GM19452 (cell line): ENCODE measurements around the gene PLXNB2.
"Not testable (repeated sequence)": the region's sequence is repeated elsewhere in the genome, so short reads cannot be mapped to it uniquely, and the experiment has no call there.

Experiments
- ATAC-seq: cut with Tn5 transposase; IDR thresholded peaks from one replicate; pipeline ENCODE4 v1.9.1; 2021; ENCODE audit not compliant: unreplicated experiment

The PLXNB2 gene

DNA sequence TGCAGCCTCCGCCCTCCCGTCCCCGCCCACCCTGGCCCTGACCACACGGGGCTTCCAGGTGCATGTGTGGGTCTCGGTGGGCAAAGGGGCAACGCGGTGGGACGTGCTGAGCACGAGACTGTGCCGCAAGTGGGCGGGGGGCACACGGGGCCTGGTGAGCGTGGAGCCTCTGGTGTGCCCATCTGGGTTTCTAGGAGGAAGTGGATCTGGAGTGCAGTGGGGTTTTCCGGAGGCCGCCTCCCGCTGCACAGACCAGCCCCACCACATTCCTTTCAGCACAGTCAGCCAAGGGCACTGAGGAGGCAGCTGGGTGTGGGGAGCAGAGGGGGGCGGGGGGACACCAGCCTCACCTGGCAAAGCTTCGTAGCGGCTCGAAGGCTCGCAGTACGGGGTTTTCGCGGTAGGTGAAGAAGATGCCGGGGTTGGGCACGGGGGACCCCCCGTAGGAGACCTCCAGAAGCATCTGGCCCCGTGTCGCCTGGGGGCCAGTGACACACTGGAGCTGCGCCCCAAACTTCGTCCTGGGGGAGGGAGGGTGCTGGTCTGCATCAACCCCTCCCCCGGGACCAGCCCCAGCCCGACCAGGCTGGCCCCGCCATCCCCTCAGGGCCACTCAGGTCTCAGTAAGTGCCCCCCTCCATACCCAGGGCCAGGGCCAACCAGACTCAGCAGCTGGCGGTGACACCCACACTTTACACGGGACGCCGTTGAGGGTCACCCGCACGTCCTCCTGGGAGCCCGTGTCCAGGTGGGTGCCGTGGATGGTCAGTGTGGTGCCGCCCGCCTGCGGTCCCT lies 24.9 kb downstream of the PLXNB2 start:
- ATAC-seq, result no peak

DNA sequence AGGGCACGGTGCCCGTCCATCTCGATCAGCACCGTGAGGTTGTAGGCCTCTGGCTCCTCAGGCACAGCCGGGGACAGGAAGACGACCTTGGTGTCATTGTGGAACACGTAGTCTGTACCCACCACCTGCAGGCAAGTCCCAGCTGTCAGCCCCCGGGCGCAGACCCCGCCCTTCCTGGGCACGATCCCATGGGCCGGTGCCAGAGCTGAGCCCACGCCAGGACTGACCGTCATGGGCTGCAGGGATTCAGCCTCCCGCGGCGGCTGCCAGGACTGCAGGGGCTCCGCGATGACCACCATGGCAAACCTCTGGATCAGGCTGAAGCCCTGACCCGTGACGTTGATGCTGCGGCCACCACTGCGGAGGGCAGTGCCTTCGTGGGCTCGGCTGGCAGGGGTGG lies 25.5 kb downstream of the PLXNB2 start:
- ATAC-seq, result no peak

DNA sequence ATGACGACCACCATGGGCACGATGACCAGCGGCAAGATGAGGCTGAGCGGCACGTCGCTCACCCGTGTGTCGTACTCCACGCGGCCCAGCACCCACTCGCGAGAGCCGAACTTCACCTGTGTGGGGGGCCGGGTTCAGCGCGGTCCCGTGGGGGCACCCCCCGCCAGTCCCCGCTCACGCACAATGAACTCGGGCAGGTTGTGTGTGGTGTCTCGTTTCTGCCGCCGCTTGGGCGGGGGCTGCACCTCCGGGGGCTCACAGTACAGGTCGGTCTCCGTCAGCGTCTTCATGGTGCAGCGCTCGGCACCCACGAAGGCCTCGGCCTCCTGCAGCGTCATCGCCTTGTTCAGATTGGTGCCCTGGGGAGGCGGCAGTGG lies 26.1 kb downstream of the PLXNB2 start:
- ATAC-seq, result no peak

DNA sequence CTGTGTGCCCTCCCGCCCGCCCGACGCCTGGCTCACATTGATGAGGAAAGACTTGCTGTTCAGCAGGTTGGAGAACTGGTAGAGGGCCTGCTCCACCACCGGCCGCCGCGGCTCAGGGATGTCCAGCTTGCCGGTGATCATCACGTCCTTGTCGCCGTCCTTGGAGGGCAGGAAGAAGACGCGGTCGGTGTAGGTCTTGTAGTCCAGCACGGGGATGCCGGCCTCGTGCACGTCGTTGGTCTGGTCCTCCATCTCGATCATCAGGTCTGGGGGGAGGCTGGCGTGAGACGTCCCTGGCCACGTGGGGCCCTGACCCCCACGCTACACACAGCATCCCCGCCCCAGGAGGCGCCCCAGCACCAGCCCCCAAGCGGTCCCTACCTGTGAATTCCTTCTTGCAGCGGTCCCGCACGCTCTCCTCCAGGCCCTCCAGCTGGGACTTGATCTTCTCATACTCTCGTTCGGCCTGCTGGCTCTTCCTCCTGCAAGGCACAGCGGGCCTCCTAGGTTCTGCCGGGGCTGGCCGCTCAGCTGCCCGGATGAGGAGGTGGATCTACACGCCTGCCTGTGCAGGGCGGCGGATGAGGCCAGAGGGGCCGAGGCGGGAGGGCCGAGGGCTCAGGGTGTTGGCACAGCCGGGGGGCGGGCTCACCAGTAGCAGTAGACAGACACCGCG lies 26.6 kb downstream of the PLXNB2 start:
- ATAC-seq, result no peak

DNA sequence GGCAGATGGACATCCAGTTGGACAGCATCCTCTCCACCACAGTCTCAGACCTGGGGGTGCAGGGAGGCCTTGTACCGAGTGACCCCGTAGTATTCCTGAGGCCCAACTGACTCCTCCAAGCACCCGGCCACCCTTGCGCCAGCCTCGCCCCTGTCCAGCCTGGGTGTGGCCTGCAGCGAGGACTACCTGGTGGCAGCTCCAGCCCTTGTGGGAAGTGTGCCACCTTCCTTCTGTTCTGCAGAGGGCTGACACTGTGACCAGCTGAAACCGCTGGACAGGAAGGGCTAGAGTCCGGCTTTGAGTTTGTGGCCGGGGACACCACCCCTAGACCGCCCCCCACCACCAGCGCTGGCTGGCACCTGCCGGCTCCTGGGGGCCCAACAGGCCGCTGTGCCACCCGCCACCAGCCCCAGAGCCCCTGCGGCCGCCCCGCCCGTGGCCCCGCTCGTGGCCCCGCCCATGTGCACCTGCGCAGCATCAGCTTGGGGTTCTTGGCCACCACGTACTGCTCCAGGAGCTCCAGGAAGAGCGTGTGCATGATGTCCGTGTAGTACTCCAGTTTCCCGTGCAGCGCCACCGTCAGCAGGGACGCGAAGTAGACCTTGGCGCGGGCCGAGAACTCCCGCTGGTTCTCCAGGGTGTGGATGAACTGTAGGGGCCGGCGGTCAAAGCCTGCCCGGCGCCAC lies 27.3 kb downstream of the PLXNB2 start:
- no peak for ATAC-seq

DNA sequence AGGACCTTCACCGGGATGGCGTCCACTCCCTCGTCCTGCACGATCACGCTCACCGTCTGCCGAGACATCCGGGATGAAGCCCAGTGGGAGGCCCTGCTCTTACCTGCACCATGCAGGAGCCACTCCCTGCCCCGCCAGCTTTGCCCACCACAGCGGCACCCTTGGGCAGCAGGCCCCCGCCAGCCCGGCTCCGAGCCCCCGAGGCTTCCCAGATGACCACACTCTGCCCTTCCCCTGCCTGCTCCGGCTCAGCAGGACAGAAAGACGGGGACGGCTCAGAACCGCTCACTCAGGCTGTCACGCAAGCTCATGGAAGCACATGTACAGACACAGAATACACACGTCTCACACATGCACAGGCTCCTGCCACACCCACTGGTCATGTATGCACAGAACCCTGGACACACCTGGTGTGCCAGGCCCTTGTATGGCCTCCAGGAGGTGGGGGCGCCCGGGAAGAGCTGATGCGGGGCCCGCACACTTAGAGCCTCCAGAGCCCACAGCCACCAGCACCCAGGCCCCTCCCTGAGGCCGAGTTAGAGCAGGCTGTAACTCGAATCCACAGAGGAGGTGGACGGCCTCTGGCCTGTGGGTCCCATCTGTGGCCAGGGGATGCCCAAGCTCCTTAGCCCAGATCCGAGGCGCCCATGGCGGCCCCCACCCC lies 28.4 kb downstream of the PLXNB2 start:
- no peak for ATAC-seq

DNA sequence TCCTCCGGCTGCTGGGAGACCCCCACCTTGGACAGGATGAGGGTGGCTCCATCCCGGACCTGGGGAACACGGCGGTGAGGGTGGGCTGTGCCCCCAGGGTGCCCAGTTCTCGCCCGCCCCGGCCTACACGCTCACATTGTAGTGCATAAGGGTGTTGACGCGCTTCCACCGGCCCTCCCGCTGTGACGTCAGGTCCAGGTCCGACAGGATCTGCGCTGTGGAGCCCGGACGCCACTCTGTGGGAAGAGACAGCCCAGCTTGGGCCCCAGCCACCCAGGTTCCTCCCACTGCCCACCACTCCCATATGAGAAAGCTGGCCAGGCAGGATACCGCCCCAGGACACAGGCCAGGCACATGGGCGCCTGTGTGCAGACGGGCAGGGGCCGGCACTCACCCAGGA lies 29.0 kb downstream of the PLXNB2 start:
- no peak for ATAC-seq

DNA sequence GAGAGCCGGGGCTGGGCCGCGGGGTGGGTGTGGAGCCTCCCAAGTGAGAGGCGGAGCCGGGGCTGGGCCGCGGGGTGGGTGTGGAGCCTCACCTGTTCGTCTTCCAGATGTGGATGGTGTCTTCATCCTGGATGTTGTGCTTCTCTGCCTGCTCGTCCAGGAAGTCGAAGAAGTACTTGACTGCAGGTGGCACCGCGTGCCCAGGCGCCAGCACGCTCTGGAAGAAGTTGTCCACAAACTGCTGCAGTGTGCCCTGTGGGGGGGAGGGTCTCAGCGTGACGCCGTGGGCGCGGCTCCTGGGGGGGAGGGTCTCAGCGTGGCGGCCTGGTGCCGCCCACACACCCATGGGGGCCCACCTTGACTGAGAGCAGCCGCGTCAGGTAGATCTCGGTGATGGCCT lies 29.7 kb downstream of the PLXNB2 start:
- no peak for ATAC-seq

DNA sequence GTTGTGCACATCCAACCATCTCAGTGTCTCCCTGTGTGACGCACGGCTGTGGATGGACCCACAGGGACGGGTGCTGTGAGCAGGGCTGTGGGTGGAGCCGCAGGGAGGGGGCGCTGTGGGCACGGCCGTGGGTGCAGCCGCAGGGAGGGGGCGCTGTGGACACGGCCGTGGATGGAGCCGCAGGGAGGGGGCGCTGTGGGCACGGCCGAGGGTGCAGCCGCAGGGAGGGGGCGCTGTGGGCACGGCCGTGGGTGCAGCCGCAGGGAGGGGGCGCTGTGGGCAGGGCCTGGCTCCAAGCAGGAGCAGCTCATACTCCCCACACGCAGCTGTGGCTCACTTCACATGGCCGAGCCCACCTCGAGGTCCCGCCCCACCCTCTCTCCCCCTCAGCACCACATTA lies 31.3 kb downstream of the PLXNB2 start:
- ATAC-seq, result peak; percentile 58

DNA sequence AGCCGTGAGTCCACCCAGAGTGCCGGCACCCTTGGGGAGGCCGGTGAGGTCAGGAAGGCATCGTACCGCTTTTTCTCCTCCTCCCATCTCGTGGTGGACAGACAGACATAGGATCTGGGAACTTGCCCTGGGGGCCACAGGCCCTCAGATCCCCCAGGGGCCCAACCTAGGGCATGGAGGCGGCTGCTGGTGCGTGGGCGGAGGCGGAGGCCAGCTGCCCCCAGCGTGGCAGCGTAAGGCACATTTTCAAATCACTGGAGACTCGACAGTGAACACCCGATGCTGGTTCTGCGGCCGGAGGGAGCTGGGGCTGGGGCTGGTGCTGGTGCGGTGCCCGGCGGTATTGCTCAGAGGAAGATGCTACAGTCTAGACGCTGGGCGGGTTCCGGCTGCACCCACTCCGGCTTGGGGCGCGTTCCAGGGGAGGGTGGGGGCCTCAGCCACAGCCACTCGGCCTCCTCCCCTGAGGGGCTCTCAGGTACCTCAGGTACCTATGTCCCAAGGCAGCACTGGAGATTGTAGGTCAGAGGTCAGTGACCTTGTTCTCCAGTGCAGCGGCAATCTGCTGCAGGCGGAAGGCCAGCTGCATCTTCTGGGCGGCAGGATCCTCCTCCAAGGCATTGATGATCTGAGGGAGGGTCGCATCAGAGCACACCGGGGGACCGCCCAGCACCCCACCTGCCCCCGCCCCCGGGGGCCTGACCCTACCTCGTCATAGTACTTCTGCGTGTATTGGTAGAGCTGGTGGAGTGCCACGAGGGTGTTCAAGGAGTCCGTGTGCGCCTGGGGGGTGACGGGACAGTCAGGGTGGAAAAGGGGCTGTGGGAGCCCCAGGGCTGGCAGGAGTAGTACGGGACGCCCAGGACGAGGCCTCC lies 32.0 kb downstream of the PLXNB2 start:
- ATAC-seq, result no peak

DNA sequence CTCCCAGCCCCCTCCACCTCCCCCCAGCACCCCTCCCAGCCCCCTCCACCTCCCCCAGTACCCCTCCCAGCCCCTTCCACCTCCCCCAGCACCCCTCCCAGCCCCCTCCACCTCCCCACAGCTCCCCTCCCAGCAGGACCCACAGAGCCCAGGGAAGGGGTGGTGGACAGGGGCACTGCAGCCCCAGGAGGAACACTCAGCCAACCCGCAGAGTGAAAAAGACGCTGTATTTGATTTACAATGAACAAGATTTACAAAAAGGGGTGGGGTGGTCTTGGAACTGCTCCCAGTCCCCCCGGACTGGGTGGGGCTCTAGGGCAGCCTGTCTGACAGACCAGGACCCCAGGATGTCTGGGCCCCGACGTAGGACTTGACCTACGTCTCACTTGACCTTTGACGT lies 32.7 kb downstream of the PLXNB2 start:
- ATAC-seq, result no peak

DNA sequence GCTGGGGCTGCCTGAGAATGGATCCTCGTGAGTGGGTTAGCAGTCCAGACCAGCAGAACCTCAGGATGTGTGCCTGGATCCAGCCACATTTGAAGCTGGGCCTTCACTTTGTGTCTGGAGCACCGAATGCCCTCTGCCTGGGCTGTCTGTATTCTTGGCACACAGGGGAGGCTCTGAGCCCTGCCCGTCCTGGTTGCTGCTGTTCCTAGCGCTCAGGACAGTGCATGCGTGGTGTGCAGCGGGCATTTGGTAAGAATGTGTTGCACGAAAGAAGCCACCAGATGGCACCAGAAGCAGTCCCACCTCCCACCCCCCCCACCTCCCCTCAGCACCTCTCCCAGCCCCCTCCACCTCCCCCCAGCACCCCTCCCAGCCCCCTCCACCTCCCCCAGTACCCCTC lies 33.1 kb downstream of the PLXNB2 start:
- ATAC-seq, result no peak

DNA sequence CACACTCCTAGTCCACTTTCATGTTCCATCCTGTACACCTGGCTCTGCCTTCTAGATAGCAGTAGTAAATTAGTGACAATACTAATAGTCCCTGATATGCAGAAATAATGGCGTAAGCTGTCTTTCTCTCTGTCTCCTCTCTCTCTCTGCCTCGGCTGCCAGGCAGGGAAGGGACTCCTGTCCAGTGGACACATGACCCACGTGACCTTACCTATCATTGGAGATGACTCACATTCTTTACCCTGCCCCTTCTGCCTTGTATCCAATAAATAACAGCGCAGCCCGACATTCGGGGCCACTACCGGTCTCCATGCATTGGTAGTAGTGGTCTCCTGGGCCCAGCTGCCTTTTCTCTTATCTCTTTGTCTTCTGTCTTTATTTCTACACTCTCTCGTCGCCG lies 33.7 kb downstream of the PLXNB2 start:
- not testable (repeated sequence) for ATAC-seq

DNA sequence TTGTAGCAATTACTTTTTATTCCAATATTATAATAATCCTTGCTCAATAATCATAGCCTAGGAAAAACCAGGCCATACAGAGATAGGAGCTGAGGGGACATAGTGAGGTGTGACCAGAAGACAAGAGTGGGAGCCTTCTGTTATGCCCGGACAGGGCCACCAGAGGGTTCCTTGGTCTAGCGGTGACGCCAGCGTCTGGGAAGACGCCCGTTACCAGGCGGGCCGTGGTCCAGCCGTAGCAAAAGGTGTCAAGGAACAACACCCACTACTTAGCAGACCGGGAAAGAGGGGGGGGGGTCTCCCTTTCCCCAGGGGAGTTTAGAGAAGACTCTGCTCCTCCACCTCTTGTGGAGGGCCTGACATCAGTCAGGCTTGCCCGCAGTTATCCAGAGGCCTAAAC lies 34.1 kb downstream of the PLXNB2 start:
- ATAC-seq, result not testable (repeated sequence)

DNA sequence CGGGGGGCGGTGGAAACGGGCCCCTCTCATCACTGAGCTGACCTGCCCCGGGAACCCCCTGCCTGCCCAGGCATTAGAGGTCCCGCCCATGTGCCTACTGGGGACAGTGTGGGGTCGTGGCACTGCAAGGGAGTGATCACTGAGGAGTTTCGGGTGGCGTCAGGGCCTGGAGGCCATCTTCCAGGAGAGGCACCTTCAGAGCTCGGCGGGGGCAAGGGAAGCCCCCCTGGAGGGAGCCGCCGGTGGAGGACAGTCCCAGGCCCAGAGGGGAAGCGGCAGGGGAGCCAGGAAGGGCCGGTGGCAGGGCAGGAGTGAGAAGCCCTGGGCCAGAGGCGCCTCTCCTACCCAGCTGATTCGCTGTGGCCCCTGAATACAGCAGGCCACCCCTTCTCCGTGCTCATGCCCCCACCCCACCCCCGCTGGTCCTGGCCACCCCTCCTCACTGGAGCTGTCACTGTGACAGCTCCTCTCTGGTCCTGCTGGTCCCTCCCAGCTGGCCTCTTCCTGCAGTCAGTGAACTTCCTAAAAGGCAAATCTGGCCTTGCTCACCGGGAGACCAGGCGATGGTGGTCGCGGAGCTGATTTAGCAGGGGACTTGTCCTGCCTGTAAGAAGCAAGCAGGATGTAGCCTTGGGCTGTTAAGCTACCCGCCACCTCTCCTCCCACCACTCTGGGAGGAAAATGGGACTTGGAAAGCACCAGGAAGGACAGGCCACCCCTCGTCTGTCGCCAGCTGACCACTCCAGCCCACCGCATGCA lies 35.2 kb downstream of the PLXNB2 start:
- no peak for ATAC-seq

DNA sequence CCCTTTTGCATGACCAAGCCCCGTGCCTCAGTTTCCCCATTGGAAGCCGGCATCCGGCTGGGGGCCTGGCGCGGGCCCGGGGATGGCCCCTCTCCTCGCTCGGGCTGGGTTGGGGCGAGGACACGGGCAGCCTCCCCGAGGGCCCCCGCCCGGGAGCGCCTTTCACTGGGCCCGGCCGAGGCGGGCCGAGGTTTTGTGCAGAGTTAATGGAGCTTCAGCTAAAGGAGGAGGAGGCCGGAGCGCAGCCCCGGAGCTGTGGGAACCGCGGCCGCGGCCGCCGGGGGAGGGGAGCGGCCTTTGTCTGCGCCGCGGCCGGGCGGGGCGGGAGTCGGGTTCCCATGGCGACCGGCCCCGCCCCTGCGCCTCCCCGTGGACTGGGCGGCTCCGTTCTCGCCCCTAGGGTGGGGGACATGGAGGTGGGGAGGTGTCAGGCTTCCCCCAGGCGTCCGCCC lies 35.9 kb downstream of the PLXNB2 start:
- no peak for ATAC-seq

DNA sequence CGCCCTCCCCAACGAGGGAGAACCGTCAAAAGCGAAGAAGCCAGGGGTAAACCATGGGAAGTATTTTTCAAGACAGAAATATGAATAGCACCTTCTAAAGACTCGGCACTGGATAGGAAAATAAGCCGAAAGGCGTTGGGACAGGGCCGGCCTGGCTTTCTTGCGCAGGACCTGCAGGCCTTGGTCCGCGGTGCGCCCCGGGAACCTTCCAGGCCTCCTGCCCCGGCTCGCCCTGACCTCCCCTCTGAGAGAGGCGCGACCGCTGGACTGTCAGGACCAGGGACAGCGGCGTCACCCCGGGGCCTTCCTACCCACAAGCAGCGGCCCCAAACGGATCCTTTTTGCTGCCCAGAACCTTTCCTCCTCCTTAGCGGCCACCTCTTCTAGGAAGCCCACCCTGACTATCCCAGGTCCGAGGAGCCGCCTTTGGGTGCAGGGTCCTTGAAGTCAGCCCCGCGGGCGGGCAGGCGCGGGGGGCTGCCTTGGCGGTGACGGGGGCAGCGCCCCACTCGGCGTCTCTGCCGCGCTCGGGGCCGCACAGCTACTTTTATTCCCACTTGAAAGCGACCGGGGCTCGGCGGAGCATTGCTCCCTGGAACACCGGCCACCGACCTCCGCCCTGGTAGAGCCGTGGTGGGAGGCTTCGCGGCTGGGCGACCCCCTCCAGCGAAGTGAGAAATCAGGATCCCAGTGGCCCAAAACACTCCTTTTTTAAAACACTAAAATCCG lies 36.6 kb downstream of the PLXNB2 start:
- no peak for ATAC-seq

DNA sequence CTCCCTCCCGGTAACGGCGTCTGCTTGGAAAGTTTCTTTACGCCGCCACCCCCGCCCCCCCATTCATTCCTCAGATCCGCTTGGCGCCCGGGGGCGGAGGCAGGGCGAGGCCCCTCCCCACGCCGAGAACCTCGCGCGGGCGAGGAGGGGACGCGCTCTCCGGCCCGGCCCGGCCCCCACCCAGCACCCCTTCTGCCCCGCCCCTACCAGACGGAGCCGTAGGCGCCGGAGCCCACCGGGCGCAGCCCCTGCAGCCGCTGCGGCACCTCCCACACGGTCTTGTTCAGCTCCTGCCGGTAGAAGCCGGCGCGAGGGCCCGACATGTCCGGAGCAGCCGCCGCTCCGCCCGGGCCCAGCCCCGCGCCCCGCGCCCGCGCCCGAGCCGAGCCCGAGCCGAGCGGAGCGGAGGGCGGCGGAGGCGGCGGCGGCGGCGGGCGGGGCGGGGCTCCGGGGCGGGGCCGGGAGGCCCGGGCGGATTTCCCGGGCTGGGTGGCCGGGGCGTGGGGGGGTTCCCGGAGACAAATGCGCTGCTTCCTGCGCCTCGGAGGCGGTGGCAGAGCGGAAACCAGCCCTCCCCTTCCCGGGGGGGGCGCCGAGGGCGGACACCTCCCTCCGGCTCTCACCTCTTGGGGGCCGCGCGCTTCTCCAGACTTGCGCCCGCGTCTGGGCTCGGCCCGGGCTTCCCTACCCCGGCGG lies 37.3 kb downstream of the PLXNB2 start, which contains the start of gene MAPK11:
MAPK11 (minus strand) TSS at position 411 of the 696 bp plus-strand sequence; CDS start at position 323, 88 bp downstream.
- no peak for ATAC-seq
